Erythroblast (primary cell): ENCODE measurements around the gene LGR6.

Experiments
- DNase-seq, 2 experiments: peaks; one replicate each; lab custom pipeline; 2025; lab: John Stamatoyannopoulos, UW
- GATA1 ChIP-seq: IDR thresholded peaks from 2 replicates; pipeline ENCODE4 v1.6.1; 2011; ENCODE audit warnings: low read depth, mild to moderate bottlenecking, control low read depth, low read length, moderate library complexity
- POLR2A ChIP-seq: IDR thresholded peaks from 2 replicates; pipeline ENCODE4 v1.6.1; 2011; ENCODE audit warnings: mild to moderate bottlenecking, low read length

LGR6 gene

DNA sequence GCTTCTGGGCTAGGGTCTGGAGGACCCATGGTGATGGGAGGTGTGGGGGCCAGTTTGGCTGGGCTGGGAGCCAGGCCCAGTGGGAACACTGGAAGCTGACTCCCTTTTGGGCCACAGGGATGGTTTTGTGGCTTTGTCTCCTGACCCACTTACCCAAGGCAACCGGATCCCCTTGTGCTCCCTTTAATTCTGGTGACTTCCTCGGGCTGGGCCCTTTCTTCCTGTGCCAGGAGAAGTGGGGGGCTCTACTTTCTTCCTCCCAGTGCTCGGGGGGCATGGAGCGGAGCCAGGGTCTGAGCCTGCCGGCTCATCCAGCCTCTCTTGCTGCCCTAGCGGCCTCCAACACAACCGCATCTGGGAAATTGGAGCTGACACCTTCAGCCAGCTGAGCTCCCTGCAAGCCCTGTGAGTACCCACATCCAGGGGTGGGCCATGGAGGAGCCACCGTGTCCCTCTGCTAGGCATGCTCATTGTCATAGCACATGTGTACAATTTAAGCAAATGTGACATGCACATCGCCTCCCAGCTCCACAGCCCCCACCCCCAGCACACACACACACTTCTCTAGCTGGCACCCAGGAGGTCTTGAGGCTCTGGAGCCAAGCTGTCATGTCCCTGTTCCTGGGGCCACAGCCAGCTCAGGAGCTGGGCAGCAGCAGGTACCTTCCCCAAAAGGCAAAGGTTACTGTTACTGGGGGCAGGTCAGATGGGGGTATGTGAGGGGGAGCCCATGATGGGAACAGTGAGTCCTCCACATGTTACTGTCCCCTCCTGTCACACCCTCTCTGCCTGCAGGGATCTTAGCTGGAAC is 113.1 kb downstream of the LGR6 start:
- DNase-seq, result no peak
- TF ChIP-seq POLR2A, result no peak

DNA sequence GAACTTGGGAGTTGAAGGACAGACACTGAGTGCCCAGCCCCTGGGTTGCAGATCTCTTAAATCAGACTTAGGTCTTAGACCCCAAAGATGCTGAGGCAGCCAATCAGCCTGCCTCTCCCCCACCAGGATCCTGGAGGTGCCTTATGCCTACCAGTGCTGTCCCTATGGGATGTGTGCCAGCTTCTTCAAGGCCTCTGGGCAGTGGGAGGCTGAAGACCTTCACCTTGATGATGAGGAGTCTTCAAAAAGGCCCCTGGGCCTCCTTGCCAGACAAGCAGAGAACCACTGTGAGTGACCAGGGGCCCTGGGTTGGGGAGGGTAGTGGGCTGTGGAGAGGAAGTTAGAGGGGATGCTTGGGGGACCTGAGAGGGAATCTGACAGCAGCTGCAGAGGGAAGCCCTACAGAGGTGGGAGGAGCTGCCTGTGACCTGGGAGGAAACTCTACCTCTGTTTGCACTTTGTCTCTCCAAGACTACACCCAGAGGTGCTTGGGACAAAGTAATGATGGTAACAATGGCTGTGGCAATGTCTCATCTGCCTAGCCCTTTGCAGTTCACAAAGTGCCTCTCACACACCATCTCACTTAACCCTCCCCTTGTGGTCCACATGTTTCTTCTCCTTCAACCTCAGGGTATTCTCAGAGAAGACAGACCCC is 116.6 kb downstream of the LGR6 start:
- DNase-seq, result no peak
- no peak for TF ChIP-seq GATA1
- TF ChIP-seq POLR2A, result no peak

GRCh38 chr1:202310746-202311145 is 117.1 kb downstream of the LGR6 start:
- TF ChIP-seq POLR2A (no peak), GATA1 (no peak)
- no peak for DNase-seq

- no peak for DNase-seq
- TF ChIP-seq POLR2A (no peak), GATA1 (no peak)
Observed at GRCh38 chr1:202311875-202312635, 118.5 kb downstream of the LGR6 start.

DNA sequence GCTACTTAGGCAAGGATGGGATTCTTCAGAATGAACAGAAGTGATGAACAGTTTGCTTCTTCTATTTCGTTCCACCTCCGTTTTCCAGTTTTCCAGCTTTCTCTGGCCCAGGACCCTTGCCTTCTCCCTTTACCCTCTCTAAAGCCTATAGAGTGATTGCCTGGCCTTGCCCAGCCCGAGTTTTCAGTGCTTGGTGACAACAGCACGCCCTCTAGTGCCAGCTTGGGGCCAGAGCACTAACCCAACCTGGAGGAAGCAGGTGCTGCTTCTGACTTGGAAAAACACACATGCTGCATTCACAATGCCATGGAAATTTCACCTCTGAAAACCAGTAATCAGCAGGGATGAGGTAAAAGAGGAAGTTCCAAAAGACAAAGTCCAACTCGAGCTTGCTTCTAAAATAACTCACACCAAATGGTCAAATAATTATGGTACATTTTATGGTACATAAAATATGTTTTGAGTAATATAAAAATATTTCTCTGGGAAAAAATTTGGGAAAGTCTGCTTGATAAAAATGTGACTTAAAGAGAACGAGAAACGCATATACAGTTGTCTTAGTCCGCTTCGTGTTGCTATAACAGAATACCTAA is 122.1 kb downstream of the LGR6 start:
- TF ChIP-seq POLR2A (no peak), GATA1 (no peak)
- DNase-seq, result peak; percentile 58 to 76

DNA sequence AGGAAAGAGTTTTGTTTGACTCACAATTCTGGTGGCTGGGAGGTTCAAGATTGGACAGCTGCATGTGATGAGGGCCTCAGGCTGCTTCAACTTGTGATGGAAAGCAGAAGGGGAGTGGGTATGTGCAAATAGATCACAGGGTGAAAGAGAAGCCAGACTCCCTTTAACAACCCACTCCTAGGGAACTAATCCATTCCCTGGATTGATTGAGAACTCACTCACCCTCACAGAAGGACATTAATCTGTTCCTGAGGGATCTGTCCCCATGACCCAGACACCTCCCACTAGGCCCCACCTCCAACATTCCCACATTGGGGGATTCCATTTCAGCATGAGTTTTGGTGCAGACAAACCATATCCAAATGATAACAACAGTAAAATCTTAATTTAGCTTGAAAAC is 122.6 kb downstream of the LGR6 start:
- no peak for DNase-seq

DNA sequence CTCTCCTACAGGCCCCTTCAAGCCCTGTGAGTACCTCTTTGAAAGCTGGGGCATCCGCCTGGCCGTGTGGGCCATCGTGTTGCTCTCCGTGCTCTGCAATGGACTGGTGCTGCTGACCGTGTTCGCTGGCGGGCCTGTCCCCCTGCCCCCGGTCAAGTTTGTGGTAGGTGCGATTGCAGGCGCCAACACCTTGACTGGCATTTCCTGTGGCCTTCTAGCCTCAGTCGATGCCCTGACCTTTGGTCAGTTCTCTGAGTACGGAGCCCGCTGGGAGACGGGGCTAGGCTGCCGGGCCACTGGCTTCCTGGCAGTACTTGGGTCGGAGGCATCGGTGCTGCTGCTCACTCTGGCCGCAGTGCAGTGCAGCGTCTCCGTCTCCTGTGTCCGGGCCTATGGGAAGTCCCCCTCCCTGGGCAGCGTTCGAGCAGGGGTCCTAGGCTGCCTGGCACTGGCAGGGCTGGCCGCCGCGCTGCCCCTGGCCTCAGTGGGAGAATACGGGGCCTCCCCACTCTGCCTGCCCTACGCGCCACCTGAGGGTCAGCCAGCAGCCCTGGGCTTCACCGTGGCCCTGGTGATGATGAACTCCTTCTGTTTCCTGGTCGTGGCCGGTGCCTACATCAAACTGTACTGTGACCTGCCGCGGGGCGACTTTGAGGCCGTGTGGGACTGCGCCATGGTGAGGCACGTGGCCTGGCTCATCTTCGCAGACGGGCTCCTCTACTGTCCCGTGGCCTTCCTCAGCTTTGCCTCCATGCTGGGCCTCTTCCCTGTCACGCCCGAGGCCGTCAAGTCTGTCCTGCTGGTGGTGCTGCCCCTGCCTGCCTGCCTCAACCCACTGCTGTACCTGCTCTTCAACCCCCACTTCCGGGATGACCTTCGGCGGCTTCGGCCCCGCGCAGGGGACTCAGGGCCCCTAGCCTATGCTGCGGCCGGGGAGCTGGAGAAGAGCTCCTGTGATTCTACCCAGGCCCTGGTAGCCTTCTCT is 124.6 kb downstream of the LGR6 start:
- DNase-seq, result no peak
- TF ChIP-seq GATA1 (no peak), POLR2A (no peak)

More for the DNA sequence above, 122.6 kb downstream of the LGR6 start:
- TF ChIP-seq POLR2A (no peak), GATA1 (no peak)

- no peak for DNase-seq
- no peak for TF ChIP-seq POLR2A
- no peak for TF ChIP-seq GATA1
Observed at GRCh38 chr1:202319381-202320080, 125.9 kb downstream of the LGR6 start.

DNA sequence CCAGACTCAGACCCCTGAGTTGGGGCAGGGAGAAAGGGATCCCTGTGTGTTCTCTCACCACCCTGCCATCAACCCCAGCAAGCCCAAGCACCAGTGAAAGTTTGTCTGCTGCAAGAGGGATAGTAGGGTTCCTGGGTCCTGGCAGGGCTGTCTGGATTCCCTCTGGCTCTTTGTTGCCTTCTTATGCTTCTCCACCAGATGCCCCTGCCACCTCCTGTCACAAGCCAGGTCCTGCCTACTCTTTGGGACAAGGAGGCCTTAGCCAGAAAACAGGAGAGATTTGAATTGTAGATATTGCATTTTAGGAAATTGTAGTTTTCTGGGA is 126.4 kb downstream of the LGR6 start:
- DNase-seq, result no peak
- TF ChIP-seq POLR2A (no peak), GATA1 (no peak)

DNA sequence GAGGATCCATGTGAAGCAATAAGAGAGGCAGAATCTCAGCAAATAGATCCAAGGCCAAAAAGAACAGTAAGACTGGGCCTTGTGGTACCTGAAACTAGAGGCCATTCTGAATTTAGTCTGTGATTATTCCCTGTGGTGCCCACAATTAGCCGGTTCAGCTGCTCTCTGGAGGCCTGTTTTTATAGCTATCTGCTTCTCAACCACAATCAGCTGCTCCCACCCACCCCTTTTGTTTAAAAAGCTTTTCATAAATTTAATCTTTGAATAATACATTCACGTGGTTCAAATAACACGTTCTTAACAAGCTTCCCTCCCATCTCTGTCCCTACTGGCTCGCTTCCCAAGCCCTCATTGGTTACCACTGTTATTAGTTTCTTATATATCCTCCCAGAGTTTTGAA is 130.1 kb downstream of the LGR6 start:
- TF ChIP-seq POLR2A, result no peak
- no peak for TF ChIP-seq GATA1
- DNase-seq, result no peak

DNA sequence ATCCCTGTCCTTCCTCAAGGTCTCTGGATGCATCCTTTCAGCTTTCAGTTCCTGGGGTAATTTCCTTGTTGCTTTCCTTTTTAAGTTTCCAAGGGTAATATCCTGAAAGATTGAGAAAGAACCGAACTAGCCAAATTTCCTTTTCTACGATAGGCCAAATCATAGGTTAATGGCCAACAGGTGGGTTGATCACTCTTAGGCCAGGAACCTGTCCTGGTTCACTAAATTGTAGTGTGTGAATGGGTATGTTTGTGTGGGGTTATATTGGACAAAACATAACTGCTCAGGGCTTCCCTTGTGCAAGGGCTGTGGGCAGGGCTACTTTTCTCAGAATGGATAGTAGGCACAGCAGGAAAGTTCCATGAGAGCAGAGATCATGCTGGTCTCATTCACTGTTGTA is 131.0 kb downstream of the LGR6 start:
- TF ChIP-seq GATA1 (no peak), POLR2A (no peak)
- DNase-seq, result no peak

- peak; percentile 23 to 24 for DNase-seq
- no peak for TF ChIP-seq POLR2A
- TF ChIP-seq GATA1, result no peak
Observed at GRCh38 chr1:202329891-202330290, 136.3 kb downstream of the LGR6 start.
